GM12878 (cell line): Measurements from ENCODE around the gene TSSK3. TPM values are rescaled to one million over a fixed set of nuclear protein-coding genes. Genes with fewer than 3 reads are reported as not detected.

ENCODE experiments used
- ATAC-seq: fragments of 200-7000 bp; cut with Tn5 transposase; 3 replicates; pipeline ENCODE4 v1.9.1; 2020; ENCODE audit warnings: mild to moderate bottlenecking, moderate library complexity
- BruUV-seq: library from RNA; stranded (reverse); fragments of 400-500 nt; replicated peaks from 2 replicates; lab custom pipeline; 2021; lab: Mats Ljungman, UMichigan
- CTCF ChIA-PET: fragments of 300-600 bp; sonication (Branson Sonifier 250); formaldehyde crosslinking; extraction: SDS; loops from one replicate; lab custom pipeline; 2021; ENCODE audit warnings: inconsistent platforms; lab: Yijun Ruan, JAX
- POLR2A ChIA-PET: fragments of 350-600 bp; formaldehyde crosslinking; extraction: SDS; loops from one replicate; lab custom pipeline; 2021; ENCODE audit warnings: inconsistent platforms; lab: Charles Lee
- RAD21 ChIA-PET: fragments of 300-600 bp; sonication (Branson Sonifier 250); formaldehyde crosslinking; loops from one replicate; lab custom pipeline; 2023; ENCODE audit warnings: antibody characterized with exemption; ENCODE audit not compliant: unreplicated experiment; lab: Charles Lee
- SMC1A ChIA-PET: fragments of 300-600 bp; sonication (Branson Sonifier 250); formaldehyde crosslinking; loops from one replicate; lab custom pipeline; 2023; ENCODE audit not compliant: unreplicated experiment, uncharacterized antibody; lab: Charles Lee
- DNase-seq: peaks from one replicate; pipeline ENCODE4 v3.0.0-alpha.2; 2011; ENCODE audit warnings: low read depth, low spot score
- FAIRE-seq: peaks from 3 replicates; lab custom pipeline; 2011; peaks lifted over from hg19 to GRCh38; lab: Jason Lieb, UNC
- H2AFZ ChIP-seq: 2 replicates; pipeline ENCODE4 v1.6.0; 2011; ENCODE audit warnings: low read depth, low read length, control low read depth; ENCODE audit not compliant: control insufficient read depth
- H3K27ac ChIP-seq: 2 replicates; pipeline ENCODE4 v1.5.1; 2011; ENCODE audit warnings: control low read depth; ENCODE audit not compliant: control insufficient read depth, insufficient read depth
- H3K27me3 ChIP-seq, 2 experiments: replicated peaks in 1 of 2; 2 replicates each; pipeline versions ENCODE4 v1.6.0 to v1.6.1; 2011; ENCODE audit warnings: low read length in 1 of 2; ENCODE audit not compliant: control insufficient read depth in 2 of 2, insufficient read depth in 2 of 2
- H3K36me3 ChIP-seq, 2 experiments: 2 replicates each; pipeline ENCODE4 v1.5.1; 2011; ENCODE audit warnings: low read length in 1 of 2; ENCODE audit not compliant: control insufficient read depth in 2 of 2, insufficient read depth in 2 of 2
- H3K4me1 ChIP-seq: 2 replicates; pipeline ENCODE4 v1.6.1; 2011; ENCODE audit warnings: mild to moderate bottlenecking, low read length, moderate library complexity, mixed read lengths; ENCODE audit not compliant: control insufficient read depth, insufficient read depth
- H3K4me2 ChIP-seq: 2 replicates; pipeline ENCODE4 v1.6.0; 2011; ENCODE audit warnings: control low read depth; ENCODE audit not compliant: control insufficient read depth, insufficient read depth
- H3K4me3 ChIP-seq: fragments of 200-600 bp; sonication (generic); 2 replicates; pipeline ENCODE4 v1.5.1; 2016
- H3K79me2 ChIP-seq: 2 replicates; pipeline ENCODE4 v1.6.0; 2011; ENCODE audit warnings: low read length; ENCODE audit not compliant: control insufficient read depth, insufficient read depth
- H3K9ac ChIP-seq: 2 replicates; pipeline ENCODE4 v1.8.0; 2011; ENCODE audit warnings: low read length, control low read depth, mixed read lengths; ENCODE audit not compliant: control insufficient read depth, insufficient read depth
- H3K9me3 ChIP-seq: replicated peaks from 3 replicates; pipeline ENCODE4 v1.5.1; 2011; ENCODE audit warnings: mild to moderate bottlenecking, low read length; ENCODE audit not compliant: control insufficient read depth, insufficient read depth
- H4K20me1 ChIP-seq: 2 replicates; pipeline ENCODE4 v1.6.0; 2011; ENCODE audit not compliant: control insufficient read depth, insufficient read depth
- BRCA1 ChIP-seq: IDR thresholded peaks from 2 replicates; pipeline ENCODE4 v1.6.1; 2011; ENCODE audit warnings: low read depth, low read length, improper control_type of control experiment
- CBX5 ChIP-seq: sonication (generic); IDR thresholded peaks from 2 replicates; pipeline ENCODE4 v1.6.1; 2016; ENCODE audit warnings: low read depth, moderate library complexity, mild to moderate bottlenecking, inconsistent platforms
- LARP7 ChIP-seq: fragments of 450-650 bp; IDR thresholded peaks from 2 replicates; pipeline ENCODE4 v1.6.1; 2017; ENCODE audit warnings: mild to moderate bottlenecking
- SRF ChIP-seq, 2 experiments: IDR thresholded peaks; 2 replicates each; pipeline ENCODE4 v1.6.1; 2011; ENCODE audit warnings: low read depth in 2 of 2, low read length in 2 of 2, mild to moderate bottlenecking in 1 of 2, moderate library complexity in 1 of 2
- STAT3 ChIP-seq: IDR thresholded peaks from 2 replicates; pipeline ENCODE4 v1.6.1; 2011; ENCODE audit warnings: low read depth, low read length, improper control_type of control experiment
- WRNIP1 ChIP-seq: IDR thresholded peaks from 2 replicates; pipeline ENCODE4 v1.6.1; 2011; ENCODE audit warnings: low read depth, low read length, improper control_type of control experiment, borderline replicate concordance
- ZNF592 ChIP-seq: fragments of 450-650 bp; IDR thresholded peaks from 2 replicates; pipeline ENCODE4 v1.6.1; 2017; ENCODE audit warnings: mild to moderate bottlenecking, moderate library complexity
- WGBS: methylation state at CpG from one replicate; pipeline ENCODE4 v1.1.6; 2016; ENCODE audit warnings: low lambda C conversion rate; ENCODE audit not compliant: insufficient replicate concordance, insufficient coverage; ENCODE audit errors: missing lambda C conversion rate; 5-methylcytosine and 5-hydroxymethylcytosine counted together
- in situ Hi-C: fragments of 300-500 bp; cut with MboI; formaldehyde crosslinking; loops from 9 replicates; pipeline ENCODE4 v1.14.3; 2018; ENCODE audit warnings: mixed read lengths
- intact Hi-C: fragments of 100-400 bp; cut with micrococcal nuclease; formaldehyde crosslinking; loops from one replicate; pipeline ENCODE4 v1.14.2; 2022; ENCODE audit not compliant: unreplicated experiment
- polyA plus RNA-seq, 11 experiments: library from polyadenylated mRNA; depleted of rRNA in 4 of 11; unstranded in 6 of 11; stranded (reverse) in 5 of 11; fragments of >200 nt; fragmentation: Nextera tagmentation in 4 of 11; fragmentation: Illumina TruSeq in 1 of 11; extraction: Ambion mirVana in 4 of 11; extraction: Trizol in 1 of 11; gene quantifications; 1 replicate in 1 of 11; 2 replicates in 10 of 11; pipeline versions ENCODE4 v1.2.1 to v1.2.3, GENCODE V29; 2011 to 2016; ENCODE audit warnings: inconsistent platforms in 2 of 11, missing spikeins in 2 of 11, low read depth in 1 of 11
- total RNA-seq, 4 experiments: library from RNA; depleted of rRNA in 3 of 4; stranded (reverse); fragments of >200 nt in 3 of 4; fragmentation: Illumina TruSeq in 1 of 4; extraction: Trizol in 1 of 4; gene quantifications; 2 replicates each; pipeline versions ENCODE4 v1.2.1 to v1.2.3, GENCODE V29; 2013 to 2021
- TF ChIP-seq, protein P1 (sequence below): fragments of 150-350 bp; IDR thresholded peaks from 2 replicates; pipeline ENCODE4 v1.6.1; 2014; ENCODE audit warnings: mild to moderate bottlenecking, low read depth, low read length
- TF ChIP-seq, protein P2 (sequence below): fragments of 450-650 bp; IDR thresholded peaks from 2 replicates; pipeline ENCODE4 v1.6.1; 2017; ENCODE audit warnings: low read depth, mild to moderate bottlenecking, moderate library complexity

TSSK3 gene
- total and polyA plus RNA-seq, 10 of the 15 experiments (the other 5 are each of a cell fraction or from before 2014, with no cell fraction given) = 0.42 to 0.82 (median 0.60) TPM

DNA sequence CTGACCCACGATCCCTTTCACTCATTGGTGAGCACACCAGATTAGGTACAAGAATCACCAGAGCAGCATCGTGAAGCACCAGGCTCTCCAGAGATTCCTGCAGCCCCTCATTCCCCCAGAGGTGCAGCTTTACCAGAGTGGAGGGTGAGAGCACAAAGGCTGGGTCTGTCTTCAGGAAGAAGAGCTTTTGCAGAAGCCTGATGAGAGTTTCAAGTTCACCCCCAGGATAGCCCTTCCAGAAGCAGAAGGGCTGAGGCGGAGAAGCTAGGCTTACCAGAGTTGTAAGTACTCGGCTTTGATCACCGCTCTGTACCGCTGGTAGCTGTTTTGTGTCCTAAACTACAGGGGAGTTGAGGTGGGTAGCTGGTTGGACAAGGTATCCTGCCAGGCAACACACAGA lies 3.1 kb downstream of the TSSK3 start (continued):
- TF ChIP-seq, protein P1, sequence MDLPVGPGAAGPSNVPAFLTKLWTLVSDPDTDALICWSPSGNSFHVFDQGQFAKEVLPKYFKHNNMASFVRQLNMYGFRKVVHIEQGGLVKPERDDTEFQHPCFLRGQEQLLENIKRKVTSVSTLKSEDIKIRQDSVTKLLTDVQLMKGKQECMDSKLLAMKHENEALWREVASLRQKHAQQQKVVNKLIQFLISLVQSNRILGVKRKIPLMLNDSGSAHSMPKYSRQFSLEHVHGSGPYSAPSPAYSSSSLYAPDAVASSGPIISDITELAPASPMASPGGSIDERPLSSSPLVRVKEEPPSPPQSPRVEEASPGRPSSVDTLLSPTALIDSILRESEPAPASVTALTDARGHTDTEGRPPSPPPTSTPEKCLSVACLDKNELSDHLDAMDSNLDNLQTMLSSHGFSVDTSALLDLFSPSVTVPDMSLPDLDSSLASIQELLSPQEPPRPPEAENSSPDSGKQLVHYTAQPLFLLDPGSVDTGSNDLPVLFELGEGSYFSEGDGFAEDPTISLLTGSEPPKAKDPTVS = no peak
- TF ChIP-seq LARP7 = no peak
- TF ChIP-seq BRCA1 = no peak
- TF ChIP-seq WRNIP1 = no peak

DNA sequence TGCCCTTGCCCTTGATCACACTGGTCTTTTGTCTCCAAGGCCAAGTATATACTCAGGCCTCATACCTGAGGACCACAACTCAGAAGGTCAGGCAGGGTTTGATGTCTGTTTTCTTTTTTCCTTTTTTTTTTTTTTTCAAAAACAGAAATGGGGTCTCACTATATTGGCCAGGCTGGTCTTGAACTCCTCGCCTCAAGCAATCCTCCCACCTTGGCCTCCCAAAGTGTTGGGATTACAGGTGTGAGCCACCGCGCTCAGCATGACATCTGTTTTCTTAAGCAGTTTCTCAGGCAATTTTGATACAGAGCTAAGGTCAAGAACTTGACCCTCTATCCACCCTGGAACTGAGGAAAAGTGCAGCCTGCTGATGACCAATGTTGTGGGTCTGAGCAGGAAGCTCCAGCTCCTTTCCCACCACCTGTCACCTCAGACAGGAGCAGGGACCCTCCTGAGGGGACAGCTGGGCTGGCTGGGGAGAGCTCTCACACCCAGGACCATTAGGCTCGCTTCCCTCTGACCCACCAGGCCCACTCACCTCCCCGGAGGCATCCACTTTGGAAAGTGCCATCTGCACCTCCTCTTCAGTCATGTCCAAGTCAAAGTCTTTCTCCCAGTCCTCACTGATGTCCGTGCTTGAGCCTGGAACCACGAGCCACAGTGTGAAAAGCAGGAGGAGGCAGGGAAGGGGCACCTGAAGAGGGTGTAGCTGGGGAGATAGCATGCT lies 5.7 kb downstream of the TSSK3 start:
- intact Hi-C loops (no loop called here), in situ Hi-C loops (no loop called here)
- Histone ChIP-seq H3K9ac (no peak overlapping the region), H3K36me3 (peaks cover 3 to 10% of the 10 kb centered on the region in 2 experiments), H2AFZ (no peak overlapping the region), H3K4me1 (peaks cover 10% of the 10 kb centered on the region), H3K9me3 (no peaks in the 10 kb centered on the region), H4K20me1 (no peaks in the 10 kb centered on the region), H3K79me2 (no peaks in the 10 kb centered on the region), H3K27me3 (no peaks in the 10 kb centered on the region), H3K4me2 (no peak overlapping the region), H3K4me3 (no peak overlapping the region), H3K27ac (no peak overlapping the region)
- no peak for ATAC-seq
- no peak for DNase-seq
- RAD21 ChIA-PET = interaction anchor here (0.6 kb wide), 1 partner anchor 130 kb away, joined by 3 read pairs; no protein-coding TSS in a partner anchor
- WGBS = 85% methylated on average over 7 of the region's 7 CpGs
- BruUV-seq = no TSS peak
- CTCF ChIA-PET = interaction anchor here (1.2 kb wide), 1 partner anchor 10 kb away, joined by 3 read pairs; no protein-coding TSS in a partner anchor
- TF ChIP-seq ZNF592 (no peak), SRF (IDR thresholded peaks at IDR 0.05; ENCODE audit: low read depth in 2 of 2, low read length in 2 of 2) (no peak), STAT3 (no peak), CBX5 (no peak)
- TF ChIP-seq, protein P2, sequence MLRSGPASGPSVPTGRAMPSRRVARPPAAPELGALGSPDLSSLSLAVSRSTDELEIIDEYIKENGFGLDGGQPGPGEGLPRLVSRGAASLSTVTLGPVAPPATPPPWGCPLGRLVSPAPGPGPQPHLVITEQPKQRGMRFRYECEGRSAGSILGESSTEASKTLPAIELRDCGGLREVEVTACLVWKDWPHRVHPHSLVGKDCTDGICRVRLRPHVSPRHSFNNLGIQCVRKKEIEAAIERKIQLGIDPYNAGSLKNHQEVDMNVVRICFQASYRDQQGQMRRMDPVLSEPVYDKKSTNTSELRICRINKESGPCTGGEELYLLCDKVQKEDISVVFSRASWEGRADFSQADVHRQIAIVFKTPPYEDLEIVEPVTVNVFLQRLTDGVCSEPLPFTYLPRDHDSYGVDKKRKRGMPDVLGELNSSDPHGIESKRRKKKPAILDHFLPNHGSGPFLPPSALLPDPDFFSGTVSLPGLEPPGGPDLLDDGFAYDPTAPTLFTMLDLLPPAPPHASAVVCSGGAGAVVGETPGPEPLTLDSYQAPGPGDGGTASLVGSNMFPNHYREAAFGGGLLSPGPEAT = no peak
- no peak for FAIRE-seq
- SMC1A ChIA-PET = no interaction called here
- POLR2A ChIA-PET = interaction anchor here (1.1 kb wide), 1 partner anchor 9 kb away, joined by 3 read pairs; no protein-coding TSS in a partner anchor
